NCI-H146 treated with DMSO at 0.1 percent for 48 hours (cell line): ENCODE measurements around the gene C11orf16.
"Not testable (repeated sequence)": the region's sequence is repeated elsewhere in the genome, so short reads cannot be mapped to it uniquely, and the experiment has no call there.

Experiments used
- DNase-seq: peaks from one replicate; lab custom pipeline; 2025; ENCODE audit not compliant: unreplicated experiment; lab: John Stamatoyannopoulos, UW

C11orf16 gene

DNA sequence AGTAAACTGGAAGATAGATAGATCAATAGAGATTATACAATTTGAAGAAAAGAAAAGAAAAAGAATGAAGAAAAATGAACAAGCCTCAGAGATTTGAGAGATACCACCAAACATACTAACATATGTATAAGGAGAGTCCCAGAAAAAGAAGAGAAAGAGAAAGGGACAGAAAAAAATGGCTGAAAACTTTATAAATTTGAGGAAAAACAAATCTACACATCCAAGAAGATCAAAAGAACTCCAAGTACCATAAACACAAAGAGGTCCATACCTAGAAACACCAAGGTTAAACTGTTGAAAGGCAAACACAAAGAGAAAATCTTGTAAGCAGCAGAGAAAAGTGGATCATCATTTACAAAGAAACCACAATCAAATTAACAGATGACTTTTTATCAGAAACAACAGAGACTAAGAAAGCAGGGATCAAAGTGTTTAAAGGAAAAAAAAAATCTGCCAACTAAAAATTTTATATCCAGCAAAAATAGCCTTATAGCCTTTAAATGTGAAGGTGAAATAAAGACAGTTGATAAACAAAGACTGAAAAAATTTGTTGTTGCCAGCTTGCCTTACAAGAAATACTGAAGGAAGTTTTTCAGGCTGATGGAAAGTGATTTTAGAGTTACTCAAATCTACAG, 33.5 kb downstream of the C11orf16 start:
- no peak for DNase-seq

GRCh38 chr11:8891185-8891584, 41.6 kb downstream of the C11orf16 start:
- DNase-seq = not testable (repeated sequence)

- no peak for DNase-seq
These were observed 46.4 kb downstream of the C11orf16 start for GRCh38 chr11:8886322-8886721.

DNA sequence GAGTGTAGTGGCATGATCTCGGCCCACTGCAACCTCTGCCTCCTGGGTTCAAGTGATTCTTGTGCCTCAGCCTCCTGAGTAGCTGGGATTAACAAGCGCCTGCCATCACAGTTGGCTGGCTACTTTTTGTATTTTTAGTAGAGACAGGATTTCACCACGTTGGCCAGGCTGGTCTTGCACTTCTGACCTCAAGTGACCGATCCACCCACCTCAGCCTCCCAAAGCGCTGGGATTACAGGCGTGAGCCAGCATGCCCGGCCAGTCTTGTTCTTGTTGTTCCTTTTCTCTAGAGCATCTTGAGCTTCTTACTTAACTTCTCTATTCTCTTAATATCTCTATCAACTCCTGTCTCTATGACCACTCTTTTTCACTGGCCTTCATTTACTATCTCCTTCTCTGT, 51.2 kb downstream of the C11orf16 start:
- DNase-seq = not testable (repeated sequence)

DNA sequence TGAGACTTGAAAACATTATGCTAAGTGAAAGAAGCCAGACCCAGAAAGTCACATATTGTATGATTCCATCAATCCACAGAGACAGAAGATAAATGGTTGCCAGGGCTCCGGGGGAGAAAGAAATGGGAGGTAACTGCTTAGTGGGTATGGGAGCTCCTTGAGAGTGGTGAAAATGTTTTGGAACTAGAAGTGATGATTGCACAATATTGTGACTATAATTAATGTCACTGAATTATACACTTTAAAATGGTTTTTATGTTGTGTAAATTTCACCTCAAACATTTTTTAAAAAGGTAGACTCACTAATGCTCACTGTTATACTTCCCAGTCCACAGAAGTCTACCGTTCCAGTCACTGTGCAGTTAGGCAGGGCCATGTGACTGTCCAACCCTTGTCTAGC, 54.0 kb downstream of the C11orf16 start:
- no peak for DNase-seq

DNA sequence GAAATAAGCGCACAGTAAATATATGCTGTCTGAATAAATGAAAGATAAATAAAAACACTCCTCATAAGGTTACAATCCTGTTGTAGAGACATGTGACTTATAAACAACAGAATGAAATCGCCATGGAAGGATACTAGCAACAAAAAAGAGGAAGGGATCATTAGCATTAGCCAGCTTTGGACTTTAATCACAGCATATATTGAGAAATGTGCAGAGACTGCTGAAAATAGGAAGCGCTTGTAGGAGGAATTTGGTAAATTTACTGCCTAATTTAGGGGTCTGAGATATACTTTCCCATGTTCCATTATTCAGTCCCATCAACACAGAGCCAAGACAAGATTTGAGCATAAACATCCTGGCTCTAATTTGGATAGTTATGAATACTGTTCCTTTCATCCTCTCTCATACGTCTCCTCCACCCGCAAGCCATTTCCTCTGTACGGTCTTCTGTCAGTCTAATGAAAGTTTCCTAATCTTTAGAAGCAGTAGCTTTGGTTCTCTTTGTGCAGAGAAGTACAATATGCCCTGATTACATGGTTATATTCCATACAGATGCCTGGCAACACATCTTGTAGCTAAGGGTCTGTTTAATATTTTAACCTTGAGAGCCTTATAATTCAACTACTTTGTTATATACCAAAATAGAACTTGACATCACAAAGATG, 58.9 kb downstream of the C11orf16 start:
- no peak for DNase-seq

- no peak for DNase-seq
These were observed 60.8 kb downstream of the C11orf16 start for GRCh38 chr11:8871962-8872361.

GRCh38 chr11:8871171-8871775, 61.5 kb downstream of the C11orf16 start:
- peak; percentile 21 for DNase-seq

DNA sequence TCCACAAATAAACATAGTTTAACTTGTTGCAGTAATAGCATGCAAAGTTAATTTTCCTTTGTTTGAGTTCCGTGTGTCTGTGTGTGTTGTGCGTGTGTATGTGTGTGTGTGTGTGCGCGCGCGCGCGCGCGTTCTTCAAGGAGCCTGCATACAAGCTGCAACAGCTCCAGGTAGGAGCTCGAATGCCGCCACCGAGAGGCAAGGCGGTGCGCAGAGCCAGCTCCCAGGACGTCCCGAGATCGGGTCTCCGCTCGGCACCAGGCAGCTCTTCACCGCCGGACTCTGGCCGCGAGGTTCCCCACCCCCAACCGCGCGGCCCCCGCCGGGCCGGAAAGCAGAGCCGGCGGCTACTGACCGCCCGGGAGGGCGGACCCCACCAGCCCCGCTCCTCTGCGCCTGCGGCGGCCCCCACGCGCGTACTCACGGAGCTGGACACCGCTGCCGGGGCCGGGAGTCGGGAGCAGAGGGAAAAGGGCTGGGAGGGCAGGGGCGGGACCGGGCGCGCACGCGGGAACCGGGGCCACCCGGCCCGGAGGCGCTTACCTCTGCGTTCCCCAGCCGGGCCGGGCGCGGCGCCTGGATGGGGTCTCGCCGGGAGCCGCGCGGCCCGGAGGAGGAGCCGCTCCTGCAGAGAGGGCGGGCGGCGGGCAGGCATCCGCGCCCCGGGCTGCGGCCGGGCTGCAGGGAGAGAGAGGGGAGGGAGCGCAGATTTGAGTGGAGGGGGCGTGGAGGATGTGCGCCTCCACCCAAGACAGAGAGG, 62.2 kb downstream of the C11orf16 start:
- DNase-seq = peak; percentile 14
